Putamen (tissue), 1 donor: ENCODE results near the gene MARS1.

Source experiments
- DNase-seq: peaks from one replicate; pipeline ENCODE4 v3.0.0-alpha.2; 2016; ENCODE audit warnings: low spot score

The MARS1 gene

DNA sequence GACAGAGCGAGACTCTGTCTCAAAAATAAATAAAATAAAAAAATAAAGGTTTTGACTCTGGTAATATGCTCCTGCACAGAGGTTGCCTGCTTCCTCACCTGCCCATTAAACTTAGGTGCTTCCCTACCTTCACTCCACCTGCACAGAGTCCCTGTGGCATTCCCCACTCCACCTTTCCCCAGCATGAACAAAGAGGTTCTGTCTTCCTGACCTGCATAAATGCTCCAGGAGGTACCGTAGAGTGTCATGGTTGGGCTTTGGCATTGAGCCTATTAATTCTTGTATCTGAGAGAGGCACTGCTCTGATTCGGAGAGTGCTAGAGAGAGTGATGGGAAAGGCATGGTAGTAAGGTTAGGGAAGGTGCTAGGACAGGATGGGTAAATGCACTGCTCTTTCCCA is 14.5 kb upstream of the MARS1 start:
- no peak for DNase-seq

DNA sequence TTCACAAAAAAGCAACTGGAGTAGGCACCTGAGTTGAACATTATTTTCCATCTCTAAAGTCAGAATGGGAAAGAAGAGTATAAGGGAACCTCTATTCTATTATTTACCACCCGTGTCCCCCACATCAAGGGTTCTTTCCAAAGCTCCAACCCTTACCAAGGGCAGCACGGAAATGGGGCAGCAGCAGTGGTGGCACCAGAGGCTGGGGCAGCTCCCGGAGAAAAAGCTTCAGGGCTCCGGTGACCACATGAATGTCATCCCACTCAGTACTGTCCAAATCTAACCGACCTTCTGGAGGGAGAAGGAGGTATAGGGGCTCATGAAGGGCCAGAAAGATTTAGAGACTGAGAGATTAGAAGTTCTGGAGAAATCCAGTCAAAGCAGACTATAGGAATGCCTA is 14.0 kb upstream of the MARS1 start:
- DNase-seq, result no peak

DNA sequence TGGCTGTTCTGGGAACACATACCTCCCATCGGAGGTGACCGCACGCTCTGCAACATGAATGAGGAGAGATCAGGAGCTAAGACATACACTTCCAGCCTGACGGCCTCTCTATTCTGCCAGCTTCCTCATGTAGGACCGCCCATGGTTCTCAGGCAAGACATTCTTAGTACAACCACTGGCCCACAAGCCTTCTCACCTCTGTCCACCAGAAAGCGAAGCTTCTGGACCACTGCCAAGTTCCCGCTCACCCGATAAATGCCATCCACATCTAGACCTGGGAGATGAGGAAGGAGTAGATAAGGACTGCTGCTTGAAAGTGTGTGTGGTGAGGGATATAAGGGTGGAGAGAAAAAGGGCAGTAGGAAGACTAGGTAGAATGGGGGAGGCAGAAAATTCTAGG is 13.4 kb upstream of the MARS1 start:
- DNase-seq, result no peak

DNA sequence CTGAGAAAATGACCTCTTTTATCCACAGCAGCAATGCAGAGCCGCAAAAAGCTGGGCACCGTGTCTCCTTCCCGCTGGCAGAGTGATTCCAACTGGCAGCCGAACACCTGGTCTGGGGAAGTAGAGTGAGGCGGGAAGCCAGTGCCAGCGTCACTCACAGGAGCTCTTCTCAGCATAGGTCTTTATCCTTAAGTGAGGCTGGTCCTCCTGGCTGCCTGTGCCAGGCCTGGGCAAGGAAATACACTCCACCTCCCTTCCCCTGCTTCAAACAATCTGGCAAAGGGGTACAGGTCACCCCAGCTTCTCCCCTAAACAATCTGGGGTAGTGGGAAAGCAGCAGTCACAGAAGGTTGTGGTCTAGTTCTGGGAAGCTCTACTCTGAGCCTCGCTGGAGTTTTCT is 13.0 kb upstream of the MARS1 start:
- no peak for DNase-seq

DNA sequence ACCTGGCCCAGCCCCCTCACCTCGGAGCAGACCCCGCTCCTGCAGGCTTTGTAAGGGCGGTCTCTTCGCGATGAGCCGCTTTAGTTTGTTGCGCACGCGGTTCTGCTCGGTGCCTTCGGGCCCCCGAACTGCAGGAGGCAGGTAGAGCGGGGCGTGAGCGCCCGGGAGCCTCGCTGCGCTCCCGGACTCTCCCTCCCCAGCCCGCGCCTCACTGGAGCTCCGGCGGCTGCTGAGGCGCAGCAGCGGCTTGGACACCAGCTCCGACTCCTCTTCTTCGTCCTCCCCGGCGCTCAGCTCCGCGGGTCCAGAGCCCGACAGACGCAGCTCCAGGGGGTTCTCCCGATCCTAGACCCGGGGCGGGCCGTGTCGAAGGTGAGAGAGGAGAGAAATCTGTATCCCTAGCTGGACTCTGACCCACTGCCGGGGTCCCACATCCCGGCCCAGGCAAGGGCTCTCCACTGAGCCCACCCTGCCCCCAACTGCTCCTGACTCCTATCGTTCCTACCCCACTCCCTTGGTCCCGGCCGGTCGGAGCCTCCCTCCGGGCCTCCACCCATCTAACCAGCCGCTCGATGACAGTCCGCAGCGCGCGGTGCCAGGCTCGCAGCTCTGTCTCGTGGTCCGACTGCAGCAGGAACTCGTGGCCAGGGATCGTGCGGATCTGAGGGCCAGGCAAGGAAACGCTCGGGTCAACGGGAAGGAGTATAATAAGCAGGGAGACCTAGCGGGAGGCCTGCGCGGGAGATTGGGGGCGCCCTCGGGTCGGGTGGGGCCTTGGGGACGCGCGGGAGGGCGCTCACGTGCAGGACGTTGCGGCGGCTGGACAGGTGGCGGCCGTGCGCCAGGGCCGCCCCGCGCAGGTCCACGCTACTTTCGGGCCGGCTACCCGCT is 12.4 kb upstream of the MARS1 start:
- no peak for DNase-seq

DNA sequence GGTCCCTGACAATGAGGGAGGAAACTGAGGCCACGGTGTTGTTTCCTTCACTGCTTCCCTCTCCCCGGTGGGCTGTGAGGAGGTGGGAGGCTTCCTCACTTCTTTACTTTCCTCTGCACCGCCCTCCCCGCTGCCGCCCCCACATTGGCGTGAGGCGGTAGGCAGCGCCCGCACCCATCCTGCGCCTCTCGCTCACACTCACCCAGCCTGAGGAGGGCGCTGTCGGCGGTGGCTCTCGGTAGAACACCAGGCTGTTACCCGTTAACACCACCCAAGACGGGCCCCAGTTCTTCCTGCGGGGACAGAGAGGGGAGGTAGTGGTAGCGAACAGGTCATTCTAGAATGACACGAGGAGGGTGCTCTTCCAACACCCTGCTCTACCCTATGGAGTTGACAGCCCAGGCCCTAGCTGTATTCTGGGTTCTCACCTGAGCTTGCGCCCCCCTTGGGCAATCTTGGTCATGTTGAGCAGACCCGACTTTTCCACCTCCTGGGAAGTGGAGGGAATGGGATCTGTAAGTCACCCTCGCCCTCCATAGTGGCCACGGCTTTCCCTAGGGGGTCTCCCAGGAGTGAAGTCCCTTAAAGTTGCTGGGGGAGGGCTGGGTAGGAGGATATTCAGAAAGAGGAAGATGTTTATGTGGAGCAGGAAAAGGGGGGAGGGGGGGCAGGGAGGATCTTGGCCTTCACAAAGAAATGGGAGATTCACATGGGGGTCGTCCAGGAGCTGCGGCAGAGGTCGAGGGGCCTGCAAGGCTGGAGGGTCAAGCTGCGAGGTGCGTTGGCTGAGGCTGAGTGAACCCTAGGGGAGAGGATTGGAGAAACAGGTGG is 11.5 kb upstream of the MARS1 start:
- no peak for DNase-seq

DNA sequence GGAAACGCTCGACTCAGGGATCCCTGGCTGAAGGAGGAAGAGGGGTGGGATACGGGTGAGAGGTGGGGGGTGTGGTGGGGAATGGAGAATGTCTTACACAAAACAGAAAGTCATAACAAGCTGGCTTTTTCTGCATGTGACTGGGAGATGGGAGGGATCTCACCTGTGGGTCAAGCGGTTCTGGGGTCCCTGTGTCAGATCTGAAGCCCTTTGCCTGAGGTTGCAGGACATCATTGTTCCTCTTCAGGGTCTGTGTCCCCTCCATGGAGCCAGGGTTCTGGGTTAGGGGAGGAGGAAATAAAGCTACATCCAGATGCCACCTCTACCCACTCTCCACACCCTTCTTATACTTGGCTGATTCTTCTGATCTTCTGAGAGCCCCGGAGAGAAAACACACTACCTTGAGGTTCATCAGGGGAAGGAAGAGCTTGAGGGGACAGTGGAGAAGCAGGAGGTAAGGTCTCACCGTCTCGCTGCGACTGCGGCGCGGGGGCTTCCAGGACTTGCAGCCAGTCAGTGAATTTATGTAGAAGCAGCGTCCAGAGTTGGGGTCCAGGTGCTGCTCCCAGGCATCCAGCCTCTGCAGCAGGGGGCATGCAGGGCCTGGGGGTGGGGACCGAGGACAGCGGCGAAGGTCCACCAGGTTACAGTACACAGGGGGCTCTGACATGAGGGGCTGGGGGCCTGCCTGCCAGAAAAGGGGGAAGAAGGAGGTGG is 10.7 kb upstream of the MARS1 start:
- no peak for DNase-seq

DNA sequence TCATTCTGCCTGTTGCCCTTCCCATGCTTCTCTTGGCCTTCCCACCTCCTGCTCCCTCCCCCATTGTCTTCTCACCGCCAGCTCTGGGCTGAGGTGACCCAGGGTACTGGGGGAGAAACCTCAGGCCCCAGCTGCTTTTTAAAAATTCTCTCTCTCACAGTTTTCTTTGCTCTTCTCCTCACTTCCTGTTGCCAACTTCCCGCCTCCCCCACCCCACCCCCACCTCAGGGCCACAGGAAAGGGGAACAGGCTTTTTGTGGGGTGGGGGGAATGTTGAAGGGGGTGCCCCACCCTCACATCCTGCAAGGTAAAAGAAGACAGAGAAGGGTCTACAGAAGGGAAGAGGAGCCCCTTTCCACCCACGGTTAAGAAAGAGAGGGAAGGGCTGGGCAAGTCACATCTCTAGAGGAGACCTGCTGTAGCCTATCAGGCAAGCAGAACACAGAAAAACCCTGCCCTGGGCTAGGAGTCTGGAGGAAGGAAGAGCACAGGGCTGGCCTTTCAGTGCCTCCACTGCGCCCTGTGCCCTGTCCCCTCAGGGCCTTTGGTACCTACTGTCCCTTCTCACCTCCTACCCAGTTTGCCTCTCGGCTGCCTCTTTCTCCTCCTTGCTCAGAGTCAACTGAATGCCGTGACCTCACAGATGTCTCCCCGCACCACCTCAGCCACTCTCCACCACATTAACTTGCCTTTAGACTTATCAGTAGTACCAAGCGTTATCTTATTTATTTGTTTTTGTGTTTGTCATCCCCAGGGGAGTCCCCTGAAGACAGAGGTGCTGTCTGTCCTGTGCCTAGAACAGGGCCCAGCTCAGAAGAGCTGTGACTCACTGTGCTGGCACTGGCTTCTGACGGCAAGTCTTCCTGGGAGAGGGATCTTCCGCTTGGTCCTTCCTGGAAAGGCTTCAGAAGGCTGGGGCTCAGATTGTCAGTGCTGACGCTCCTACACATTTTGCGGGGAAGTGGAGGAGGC is 9.9 kb upstream of the MARS1 start:
- no peak for DNase-seq

DNA sequence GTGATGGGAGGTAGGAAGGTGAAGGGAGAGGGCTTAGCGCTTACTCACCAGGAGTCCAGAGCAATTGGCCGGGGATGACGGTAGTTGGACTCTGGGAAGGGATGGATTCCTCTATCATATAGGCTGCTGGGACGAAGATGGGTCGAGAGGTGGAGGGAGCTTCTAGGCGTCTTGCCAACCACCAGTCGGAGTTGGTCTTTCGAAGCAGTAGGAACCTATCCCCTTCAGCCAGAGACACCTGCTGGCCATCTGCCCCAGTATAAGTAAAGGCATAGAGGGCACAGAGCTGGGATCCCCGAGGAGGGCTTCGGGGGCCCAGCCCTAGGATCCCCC is 8.9 kb upstream of the MARS1 start:
- no peak for DNase-seq

DNA sequence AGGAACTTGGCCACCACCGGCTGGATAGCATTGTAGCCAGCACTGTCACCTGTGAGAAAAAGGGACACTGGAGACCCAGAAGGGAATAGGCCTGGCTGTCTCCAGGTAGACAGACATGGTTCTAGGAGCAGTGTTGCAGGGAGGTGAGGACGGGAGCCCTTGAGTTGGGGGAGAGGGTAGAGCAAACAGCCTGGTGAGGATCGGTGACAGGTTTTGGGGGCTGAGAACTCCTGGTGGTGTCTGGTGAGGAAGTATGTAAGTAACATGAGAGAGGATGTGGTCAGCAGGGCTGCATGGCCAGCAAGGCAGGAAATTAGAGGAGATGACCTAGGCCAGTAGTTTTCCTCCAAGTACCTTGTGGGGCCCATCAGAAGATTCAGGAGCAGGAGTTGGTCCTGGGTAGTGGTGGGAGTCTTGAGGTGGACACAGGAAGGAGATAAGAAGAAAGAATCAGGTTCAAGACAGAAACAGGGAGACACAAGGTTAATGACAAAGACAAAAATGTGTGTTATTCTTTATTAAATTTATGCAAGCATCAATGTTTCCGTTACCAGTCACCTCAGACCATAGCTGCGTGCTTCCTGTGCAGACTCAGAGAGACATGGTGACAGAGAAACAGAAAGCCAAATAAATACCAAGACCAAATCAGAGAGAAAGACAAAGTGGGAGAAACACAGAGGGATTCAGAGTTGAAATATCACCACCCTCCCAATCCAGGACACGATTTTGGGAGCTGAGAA is 8.3 kb upstream of the MARS1 start, which contains the start of gene ARHGAP9:
ARHGAP9 (minus strand) TSS at position 491 of the 740 bp plus-strand sequence; CDS start at position 31, 460 bp downstream.
- no peak for DNase-seq

DNA sequence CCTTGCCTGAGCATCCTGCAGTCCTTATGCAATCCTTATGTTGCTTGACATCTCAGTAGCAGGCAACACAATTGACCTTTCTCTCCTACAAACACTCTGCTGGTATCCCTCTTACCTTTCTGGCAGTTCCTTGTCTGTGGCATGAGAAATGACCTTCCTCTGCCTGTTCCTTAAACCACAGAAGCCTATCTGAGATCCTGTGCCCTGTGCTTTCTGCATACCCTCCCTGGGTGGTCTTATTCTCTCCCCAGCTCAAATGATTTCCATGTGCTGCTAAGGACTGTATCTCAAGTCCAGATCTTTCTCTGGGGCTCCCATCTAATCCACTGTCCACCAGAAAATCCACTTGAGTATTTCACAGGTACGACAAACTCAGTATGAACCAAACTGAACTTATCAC is 6.2 kb upstream of the MARS1 start:
- DNase-seq, result no peak

DNA sequence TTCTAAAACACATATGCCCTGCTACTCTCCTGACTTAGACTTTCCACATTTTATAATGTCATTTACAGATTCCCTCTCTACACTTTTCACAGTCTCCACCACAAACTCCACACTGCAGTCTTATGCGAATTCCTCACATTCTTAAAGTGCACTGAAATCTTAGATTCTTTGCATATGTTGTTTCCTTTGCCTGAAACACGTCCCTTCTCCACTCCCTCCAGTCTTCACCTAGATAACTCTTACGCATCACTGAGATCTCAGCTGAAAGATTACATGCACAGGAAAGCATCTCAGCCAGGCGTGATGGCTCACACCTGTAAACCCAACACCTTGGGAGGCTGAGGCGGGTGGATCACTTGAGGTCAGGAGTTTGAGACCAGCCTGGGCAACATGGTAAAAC is 4.4 kb upstream of the MARS1 start:
- DNase-seq, result no peak

DNA sequence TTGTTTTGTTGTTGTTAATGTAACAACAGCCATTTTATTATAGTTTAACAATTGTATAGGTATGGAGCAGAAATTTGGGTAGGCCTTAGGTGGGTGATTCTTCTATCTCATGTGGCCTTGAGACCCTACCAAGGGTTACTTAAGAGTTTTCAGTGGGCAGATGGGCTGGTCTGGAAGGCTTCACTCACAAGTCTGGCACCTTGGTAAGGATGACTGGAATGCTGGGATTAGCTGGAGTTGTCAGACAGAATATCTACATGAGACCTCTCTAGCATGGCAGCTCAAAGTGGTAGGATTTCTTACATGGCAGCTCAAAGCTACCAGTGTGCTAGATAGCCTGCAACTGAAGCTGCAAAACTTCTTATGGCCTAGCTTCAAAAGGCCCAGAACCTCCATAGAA is 2.2 kb upstream of the MARS1 start:
- DNase-seq, result no peak

DNA sequence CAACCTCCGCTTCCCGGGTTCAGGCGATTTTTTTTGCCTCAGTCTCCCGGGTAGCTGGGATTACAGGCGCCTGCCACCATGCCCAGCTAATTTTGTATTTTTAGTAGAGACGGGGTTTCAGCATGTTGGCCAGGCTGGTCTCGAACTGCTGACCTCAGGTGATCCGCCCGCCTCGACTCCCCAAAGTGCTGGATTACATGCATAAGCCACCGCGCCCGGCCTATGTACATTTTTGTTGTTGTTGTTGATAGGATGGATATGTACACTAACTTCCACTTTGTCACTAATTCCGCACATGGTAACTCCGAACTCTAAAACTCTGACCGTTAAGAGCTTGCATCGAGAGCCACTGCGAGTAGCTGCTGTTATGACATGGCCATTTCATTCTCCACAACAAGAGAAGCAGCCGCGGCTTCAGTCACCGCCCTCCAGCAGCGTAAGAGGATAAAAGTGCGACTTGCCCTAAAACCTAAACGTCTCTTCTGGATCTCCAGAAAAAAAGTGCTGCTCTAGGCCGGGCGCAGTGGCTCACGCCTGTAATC is 742 bp upstream of the MARS1 start:
- no peak for DNase-seq

DNA sequence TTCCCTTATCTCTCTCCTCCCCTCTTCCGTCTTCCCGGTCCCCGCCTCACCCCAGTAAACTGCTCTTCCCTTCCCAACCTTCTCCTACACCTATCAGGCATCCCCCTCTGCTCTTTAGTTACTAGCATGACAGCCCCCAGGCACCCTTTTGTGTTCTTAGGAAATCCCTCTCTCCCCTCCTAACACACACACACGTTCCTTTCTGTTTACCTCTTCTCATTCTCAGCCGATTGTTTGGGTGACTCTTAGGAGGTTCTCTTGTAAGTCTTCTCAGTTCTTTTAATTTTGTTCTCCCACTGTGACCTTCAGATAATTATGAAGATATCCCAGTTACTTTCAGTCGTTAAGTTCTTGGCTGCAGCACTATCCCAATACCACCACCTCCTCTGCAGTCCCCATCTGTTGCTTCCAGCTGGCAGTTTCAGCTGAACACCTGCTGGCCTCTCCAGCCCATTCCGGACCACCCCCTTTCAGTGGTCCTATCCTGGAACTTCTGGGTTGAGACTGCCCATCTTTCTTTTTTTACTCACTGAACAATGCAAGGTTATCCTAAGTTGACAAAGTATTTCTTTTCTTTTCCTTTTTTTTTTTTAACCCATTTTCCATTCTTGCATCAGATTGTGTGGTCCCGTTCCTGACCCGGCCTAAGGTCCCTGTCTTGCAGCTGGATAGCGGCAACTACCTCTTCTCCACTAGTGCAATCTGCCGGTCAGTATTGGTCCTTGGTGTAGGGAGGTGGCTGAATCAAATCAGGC is 711 bp downstream of the MARS1 start:
- DNase-seq, result no peak

DNA sequence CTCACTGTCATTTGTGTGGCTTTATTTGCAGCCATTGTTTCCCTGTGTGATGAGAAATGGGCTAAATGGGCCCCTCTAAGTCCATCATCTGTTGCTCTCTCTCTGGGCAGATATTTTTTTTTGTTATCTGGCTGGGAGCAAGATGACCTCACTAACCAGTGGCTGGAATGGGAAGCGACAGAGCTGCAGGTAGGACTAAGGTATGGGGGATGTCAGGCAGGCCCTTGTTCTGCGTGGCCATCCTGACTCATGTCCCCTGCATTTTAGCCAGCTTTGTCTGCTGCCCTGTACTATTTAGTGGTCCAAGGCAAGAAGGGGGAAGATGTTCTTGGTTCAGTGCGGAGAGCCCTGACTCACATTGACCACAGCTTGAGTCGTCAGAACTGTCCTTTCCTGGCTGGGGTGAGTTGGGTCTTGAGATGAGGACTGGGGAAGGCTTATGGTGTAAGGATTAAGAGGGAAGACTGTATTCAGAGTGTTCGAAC is 1.3 kb downstream of the MARS1 start:
- DNase-seq, result no peak

DNA sequence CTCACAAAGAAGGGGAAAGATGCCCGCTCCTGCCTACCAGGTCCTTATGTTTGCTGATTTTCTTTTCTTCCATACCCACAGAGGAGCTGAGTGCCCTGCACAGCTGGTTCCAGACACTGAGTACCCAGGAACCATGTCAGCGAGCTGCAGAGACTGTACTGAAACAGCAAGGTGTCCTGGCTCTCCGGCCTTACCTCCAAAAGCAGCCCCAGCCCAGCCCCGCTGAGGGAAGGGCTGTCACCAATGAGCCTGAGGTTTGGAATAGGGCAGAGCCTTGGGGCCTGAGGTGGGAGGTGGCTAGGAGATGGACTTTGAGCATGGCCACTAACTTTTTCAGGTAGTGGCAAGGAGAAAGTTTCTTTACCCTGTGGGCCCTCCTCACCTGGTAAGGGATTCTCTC is 2.3 kb downstream of the MARS1 start:
- no peak for DNase-seq

DNA sequence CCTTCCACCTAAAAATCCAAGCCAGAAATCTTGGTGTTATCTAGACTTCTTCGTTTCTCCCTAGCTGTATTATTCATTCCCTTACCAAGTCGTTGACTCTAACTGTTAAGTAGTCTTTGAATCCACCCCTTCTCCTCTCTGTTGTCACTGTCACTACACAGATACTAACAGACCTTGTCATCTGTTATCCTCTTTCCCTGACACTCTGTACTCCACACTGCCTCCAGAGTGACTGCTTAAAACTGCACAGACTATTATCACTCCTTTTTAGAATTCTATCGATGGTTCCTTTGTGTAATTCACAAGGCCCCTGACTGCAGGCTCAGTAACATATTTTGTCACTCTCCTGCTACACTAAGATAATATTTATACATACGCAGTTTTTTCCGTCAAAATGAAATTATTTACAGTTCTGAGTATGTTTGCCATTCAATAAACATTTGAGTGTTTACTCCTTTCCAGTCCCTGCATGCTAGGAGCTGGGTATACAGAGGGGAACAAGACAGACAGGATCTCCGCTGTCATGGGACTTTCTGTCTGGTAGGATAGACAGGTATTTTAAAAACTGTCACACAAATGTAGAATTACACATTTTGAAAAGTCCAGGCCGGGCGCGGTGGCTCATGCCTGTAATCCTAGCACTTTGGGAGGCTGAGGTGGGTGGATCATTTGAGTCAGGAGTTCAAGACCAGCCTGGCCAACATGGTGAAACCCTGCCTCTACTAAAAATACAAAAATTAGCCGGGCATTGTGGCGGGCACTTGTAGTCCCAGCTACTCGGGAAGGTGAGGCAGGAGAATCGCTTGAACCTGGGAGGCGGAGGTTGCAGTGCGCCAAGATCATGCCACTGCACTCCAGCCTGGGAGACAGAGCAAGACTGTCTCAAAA is 3.8 kb downstream of the MARS1 start:
- no peak for DNase-seq
